ENCODE data around the gene CAPN5. TPM values are rescaled to one million over a fixed set of nuclear protein-coding genes. Genes with fewer than 3 reads are reported as not detected.
"Not testable (repeated sequence)": the region's sequence is repeated elsewhere in the genome, so short reads cannot be mapped to it uniquely, and the experiment has no call there.

Gene CAPN5
- total RNA-seq, 1 donor from 2014 or later: 197 TPM

- DNase-seq (ENCODE audit: low spot score): no peak
Observed at GRCh38 chr11:77042111-77042726, 24.6 kb upstream of the CAPN5 start.

GRCh38 chr11:77044356-77044755 lies 22.4 kb upstream of the CAPN5 start:
- DNase-seq (ENCODE audit: low spot score): no peak

- DNase-seq (ENCODE audit: low spot score): no peak
Observed at GRCh38 chr11:77044886-77045285, 21.9 kb upstream of the CAPN5 start.

GRCh38 chr11:77046060-77046501 lies 20.7 kb upstream of the CAPN5 start:
- DNase-seq (ENCODE audit: low spot score): peak; percentile 50

- peak; percentile 94 for DNase-seq (ENCODE audit: low spot score)
Observed at GRCh38 chr11:77047007-77047927, 19.5 kb upstream of the CAPN5 start.

- not testable (repeated sequence) for DNase-seq (ENCODE audit: low spot score)
Observed at GRCh38 chr11:77047928-77048446, 18.8 kb upstream of the CAPN5 start.

GRCh38 chr11:77049026-77049425 lies 17.7 kb upstream of the CAPN5 start:
- DNase-seq (ENCODE audit: low spot score): no peak

GRCh38 chr11:77051511-77051910 lies 15.3 kb upstream of the CAPN5 start:
- no peak for DNase-seq (ENCODE audit: low spot score)

GRCh38 chr11:77052518-77052917 lies 14.3 kb upstream of the CAPN5 start:
- DNase-seq (ENCODE audit: low spot score): no peak

GRCh38 chr11:77053217-77054015 lies 13.4 kb upstream of the CAPN5 start:
- no peak for DNase-seq (ENCODE audit: low spot score)

- DNase-seq (ENCODE audit: low spot score): no peak
Observed at GRCh38 chr11:77054084-77054483, 12.7 kb upstream of the CAPN5 start.

GRCh38 chr11:77055101-77055561 lies 11.6 kb upstream of the CAPN5 start:
- no peak for DNase-seq (ENCODE audit: low spot score)

- no peak for DNase-seq (ENCODE audit: low spot score)
Observed at GRCh38 chr11:77055913-77056312, 10.9 kb upstream of the CAPN5 start.

- DNase-seq (ENCODE audit: low spot score): no peak
Observed at GRCh38 chr11:77056814-77057402, 9.9 kb upstream of the CAPN5 start.

- no peak for DNase-seq (ENCODE audit: low spot score)
Observed at GRCh38 chr11:77057938-77058474, 8.8 kb upstream of the CAPN5 start.

- no peak for DNase-seq (ENCODE audit: low spot score)
Observed at GRCh38 chr11:77058900-77059299, 7.9 kb upstream of the CAPN5 start.

GRCh38 chr11:77059806-77060205 lies 7.0 kb upstream of the CAPN5 start:
- DNase-seq (ENCODE audit: low spot score): no peak

- DNase-seq (ENCODE audit: low spot score): no peak
Observed at GRCh38 chr11:77060234-77060633, 6.5 kb upstream of the CAPN5 start.

GRCh38 chr11:77061258-77061657 lies 5.5 kb upstream of the CAPN5 start:
- not testable (repeated sequence) for DNase-seq (ENCODE audit: low spot score)

GRCh38 chr11:77062924-77063323 lies 3.8 kb upstream of the CAPN5 start:
- no peak for DNase-seq (ENCODE audit: low spot score)

- DNase-seq (ENCODE audit: low spot score): peak; percentile 41
Observed at GRCh38 chr11:77063407-77063806, 3.4 kb upstream of the CAPN5 start.
